BJ (cell line): ENCODE measurements around the gene RAI1. TPM values are rescaled to one million over a fixed set of nuclear protein-coding genes. Genes with fewer than 3 reads are reported as not detected.

ENCODE experiments used
- CTCF ChIA-PET: fragments of 350-600 bp; formaldehyde crosslinking; extraction: SDS; loops from one replicate; lab custom pipeline; 2021; ENCODE audit warnings: antibody characterized with exemption, inconsistent platforms; lab: Yijun Ruan, JAX
- POLR2A ChIA-PET: fragments of 300-600 bp; sonication (Branson Sonifier 250); formaldehyde crosslinking; extraction: SDS; loops from one replicate; lab custom pipeline; 2021; ENCODE audit warnings: antibody characterized with exemption; lab: Charles Lee
- DNase-seq: peaks from one replicate; pipeline ENCODE4 v3.0.0-alpha.2; 2011; ENCODE audit warnings: low read depth
- H3K27me3 ChIP-seq: 2 replicates; pipeline ENCODE4 v1.6.0; 2011; ENCODE audit warnings: low read length; ENCODE audit not compliant: control insufficient read depth, insufficient read depth
- H3K36me3 ChIP-seq: 2 replicates; pipeline ENCODE4 v1.5.1; 2011; ENCODE audit warnings: low read length; ENCODE audit not compliant: control insufficient read depth, insufficient read depth
- H3K4me3 ChIP-seq: 2 replicates; pipeline ENCODE4 v1.5.1; 2011; ENCODE audit warnings: low read depth, mild to moderate bottlenecking, control low read depth, low read length
- polyA plus RNA-seq: library from polyadenylated mRNA; depleted of rRNA; stranded (reverse); fragments of >200 nt; gene quantifications from 2 replicates; pipeline ENCODE4 v1.2.3, GENCODE V29; 2011
- TF ChIP-seq, protein P1 (sequence below): IDR thresholded peaks from 2 replicates; pipeline ENCODE4 v1.5.1; 2011; ENCODE audit warnings: low read depth, mild to moderate bottlenecking, control low read depth, inconsistent platforms, low read length, moderate library complexity; ENCODE audit not compliant: insufficient read depth

RAI1 gene
- polyA plus RNA-seq, 1 experiment = 2.4 TPM

DNA sequence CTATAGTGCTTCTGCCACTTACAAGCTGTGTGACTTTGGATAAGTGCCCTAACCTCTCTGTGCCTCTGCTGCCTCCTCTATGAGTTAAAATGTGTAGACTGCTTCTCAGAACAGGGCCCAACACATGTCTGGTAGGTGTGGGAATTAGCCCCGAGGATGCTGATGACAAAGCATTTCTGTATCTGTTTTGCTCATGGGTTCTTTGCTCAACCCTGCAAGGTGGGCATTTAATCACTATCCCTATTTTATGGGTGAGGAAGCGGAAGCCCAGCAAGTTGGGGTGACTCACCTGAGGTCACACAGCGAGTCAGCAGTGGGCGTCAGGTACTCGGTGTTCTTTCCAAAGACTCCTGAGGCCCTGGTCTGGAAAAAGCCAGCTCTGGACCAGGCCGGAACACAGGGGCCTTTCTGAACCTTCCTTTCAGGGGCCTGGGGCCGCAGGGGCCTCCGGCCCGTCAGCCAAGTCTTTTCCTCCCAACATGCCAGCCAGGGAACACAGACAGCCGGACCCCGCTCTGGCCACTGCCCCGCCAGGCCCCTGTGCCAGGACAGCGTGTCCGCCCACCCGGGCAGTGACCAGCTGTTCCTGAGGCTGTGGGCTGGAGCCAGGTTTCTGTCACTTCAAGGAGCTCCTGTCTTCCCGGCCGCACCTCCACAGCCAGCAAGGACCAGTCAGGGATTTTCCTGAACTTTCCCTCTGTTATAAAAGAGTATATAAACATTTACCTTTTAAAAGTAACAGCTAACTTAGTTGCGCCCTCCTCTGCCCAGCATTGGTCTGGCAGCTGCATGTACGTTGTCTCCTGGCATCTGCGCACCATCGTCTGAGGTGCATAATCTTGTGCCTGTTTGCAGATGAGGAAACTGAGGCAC is 93.0 kb downstream of the RAI1 start:
- no peak overlapping the region for H3K4me3 ChIP-seq
- ChIA-PET POLR2A (no interaction called here), CTCF (interaction anchor here (0.7 to 1.4 kb wide), 5 partner anchors 11 to 107 kb away, joined by 3 to 4 read pairs (median 3); no protein-coding TSS in a partner anchor)
- TF ChIP-seq, protein P1, sequence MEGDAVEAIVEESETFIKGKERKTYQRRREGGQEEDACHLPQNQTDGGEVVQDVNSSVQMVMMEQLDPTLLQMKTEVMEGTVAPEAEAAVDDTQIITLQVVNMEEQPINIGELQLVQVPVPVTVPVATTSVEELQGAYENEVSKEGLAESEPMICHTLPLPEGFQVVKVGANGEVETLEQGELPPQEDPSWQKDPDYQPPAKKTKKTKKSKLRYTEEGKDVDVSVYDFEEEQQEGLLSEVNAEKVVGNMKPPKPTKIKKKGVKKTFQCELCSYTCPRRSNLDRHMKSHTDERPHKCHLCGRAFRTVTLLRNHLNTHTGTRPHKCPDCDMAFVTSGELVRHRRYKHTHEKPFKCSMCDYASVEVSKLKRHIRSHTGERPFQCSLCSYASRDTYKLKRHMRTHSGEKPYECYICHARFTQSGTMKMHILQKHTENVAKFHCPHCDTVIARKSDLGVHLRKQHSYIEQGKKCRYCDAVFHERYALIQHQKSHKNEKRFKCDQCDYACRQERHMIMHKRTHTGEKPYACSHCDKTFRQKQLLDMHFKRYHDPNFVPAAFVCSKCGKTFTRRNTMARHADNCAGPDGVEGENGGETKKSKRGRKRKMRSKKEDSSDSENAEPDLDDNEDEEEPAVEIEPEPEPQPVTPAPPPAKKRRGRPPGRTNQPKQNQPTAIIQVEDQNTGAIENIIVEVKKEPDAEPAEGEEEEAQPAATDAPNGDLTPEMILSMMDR = peak; percentile 26
- DNase-seq = no peak
- no peaks in the 10 kb centered on the region for H3K27me3 ChIP-seq
- no peaks in the 10 kb centered on the region; the same call in none of the 2 replicates for H3K36me3 ChIP-seq

DNA sequence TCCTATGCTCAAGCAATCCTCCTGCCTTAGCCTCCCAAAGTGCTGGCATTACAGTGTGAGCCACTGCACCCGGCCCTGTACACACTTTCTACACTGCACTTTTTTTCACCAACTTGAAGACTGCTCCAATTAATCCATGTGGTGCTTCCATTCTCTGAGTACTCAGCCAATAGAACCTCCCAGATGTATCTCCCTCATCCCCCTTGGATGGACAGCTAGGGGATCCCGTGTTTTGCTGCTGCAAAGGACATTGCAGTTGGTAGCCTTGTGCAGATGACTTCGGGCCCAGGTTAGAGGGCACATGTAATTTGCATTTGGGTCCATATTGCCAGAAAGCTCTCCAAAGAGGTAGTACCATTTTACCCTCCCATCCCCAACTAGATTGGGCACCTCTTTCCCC is 95.6 kb downstream of the RAI1 start:
- Histone ChIP-seq H3K27me3 (no peaks in the 10 kb centered on the region), H3K36me3 (no peaks in the 10 kb centered on the region; the same call in none of the 2 replicates), H3K4me3 (no peak overlapping the region)
- ChIA-PET CTCF (interaction anchor here (1.2 to 1.4 kb wide), 2 partner anchors 9 to 36 kb away, joined by 4 to 5 read pairs; no protein-coding TSS in a partner anchor), POLR2A (no interaction called here)
- no peak for DNase-seq
- TF ChIP-seq, protein P1 = no peak

DNA sequence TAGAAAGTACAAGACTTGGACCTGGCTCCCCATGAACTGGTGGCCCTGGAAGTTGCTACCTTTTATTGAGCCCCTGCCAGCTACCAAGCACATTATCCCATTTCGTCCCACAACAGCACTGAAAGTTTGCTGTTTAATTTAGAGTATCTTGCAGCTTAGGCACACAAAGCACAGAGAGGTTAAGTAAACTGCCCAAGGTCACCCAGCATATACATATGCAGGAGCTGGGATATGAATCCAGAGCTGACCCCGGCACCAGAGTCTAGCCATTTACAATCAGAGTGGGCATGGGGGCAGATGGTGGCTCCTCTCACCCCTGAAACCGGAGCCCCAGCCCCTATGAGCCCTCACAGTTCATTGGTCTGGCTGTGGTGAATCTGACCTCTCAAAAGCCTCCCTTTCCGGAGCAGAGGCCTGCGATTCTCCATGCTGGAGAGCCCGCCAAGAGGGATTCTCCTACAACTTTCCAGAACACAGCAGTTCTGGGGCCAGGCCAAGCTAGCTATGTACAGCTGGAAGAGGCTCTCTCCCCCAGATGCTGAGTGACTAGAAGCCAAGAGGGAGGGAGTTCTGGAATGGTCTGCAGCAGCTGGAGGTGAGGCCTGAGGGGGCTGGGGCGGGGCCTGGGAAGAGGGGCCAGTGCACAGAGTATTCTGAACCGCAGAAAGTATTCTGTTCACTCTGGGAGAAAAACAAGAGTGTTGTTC is 97.2 kb downstream of the RAI1 start:
- ChIA-PET CTCF (interaction anchor here (0.6 to 0.8 kb wide), 2 partner anchors 23 to 96 kb away, joined by 3 read pairs; no protein-coding TSS in a partner anchor), POLR2A (no interaction called here)
- Histone ChIP-seq H3K27me3 (no peaks in the 10 kb centered on the region), H3K36me3 (no peaks in the 10 kb centered on the region), H3K4me3 (no peak overlapping the region)
- no peak for DNase-seq
- TF ChIP-seq, protein P1 = no peak

DNA sequence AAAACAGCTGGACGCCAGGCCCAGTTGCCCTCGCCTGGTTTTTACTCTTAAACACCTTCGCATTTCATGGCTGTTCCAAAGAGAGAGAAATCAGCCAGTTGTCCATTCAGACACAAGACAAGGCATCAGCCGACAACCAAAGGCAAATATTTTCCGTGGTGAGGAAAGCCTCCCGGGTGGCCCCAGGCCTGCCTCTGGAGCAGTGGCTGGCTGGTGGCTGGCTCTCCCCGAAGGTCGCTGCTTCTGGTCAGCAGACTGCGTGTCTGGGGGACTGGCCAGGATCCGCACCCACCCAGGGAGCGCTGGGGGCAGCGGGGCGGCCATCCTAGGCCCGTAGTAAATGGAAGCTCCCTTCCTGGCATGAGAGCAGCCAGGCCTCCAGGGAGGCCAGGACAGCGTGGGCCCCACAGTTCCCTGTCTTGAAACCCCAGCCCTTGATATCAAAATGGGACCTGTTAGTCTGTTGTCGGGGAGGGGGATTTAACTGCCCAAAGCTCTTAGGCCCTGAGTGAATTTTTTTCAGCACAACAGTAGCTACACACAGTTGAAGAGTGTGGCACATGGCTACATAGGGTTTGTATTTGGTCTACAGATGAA is 97.9 kb downstream of the RAI1 start:
- no peak overlapping the region for H3K4me3 ChIP-seq
- ChIA-PET CTCF (no interaction called here), POLR2A (no interaction called here)

More for the DNA sequence above, 97.9 kb downstream of the RAI1 start:
- TF ChIP-seq, protein P1 = no peak
- no peaks in the 10 kb centered on the region for H3K27me3 ChIP-seq
- no peak for DNase-seq
- no peaks in the 10 kb centered on the region for H3K36me3 ChIP-seq
